ENCODE measurements around the gene APOBEC4.
"Not testable (repeated sequence)": the region's sequence is repeated elsewhere in the genome, so short reads cannot be mapped to it uniquely, and the experiment has no call there.

APOBEC4 gene

DNA sequence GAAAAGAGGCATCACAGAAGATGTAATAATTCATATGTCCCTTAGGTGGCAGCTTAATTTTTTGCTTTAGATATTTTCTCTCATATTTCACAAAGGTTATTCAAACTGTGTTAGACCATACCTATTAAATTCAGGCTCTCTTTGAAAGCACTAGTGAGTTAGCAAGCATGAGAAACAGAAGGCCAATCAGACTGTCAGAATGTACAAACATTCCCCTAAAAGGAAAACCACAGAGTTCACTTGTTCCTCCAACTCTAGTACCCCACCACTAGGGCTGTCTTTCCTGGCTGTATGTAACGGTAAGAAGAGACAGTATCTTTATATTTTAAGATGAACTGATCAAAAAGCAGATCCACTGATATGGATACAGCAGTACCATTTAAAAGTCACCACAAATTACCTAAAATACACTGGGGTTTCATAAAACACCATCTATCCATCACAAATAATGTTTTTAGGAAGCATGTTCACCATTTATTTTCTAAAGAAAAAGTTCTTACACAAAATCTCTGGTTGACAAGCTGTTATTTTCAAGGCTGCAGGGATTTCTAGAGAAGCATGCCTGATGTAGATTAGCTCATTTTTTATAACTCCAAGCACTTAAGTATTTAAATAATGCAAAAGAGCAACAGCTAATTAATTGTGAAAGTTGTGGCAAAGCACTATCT, 19.3 kb downstream of the APOBEC4 start:
- DNase-seq = peak; percentile 75

DNA sequence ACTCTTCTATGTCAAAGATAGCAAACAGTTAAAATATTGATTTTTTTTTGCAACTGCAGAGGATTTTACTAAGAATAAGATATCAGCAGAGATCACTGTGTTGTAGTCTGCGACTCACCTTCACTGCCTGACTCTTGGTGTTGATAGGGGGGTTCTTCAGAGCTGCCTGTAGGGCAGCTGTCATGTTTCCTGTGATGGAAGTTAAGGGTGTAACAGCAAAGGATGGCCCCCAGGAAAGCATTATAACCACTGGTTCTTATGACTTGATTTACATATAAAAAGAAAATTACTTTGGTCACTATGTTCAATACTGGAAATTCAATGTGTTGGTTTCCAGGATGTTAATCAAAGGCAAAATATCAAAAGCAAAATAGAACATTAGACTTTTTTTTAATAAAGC, 20.2 kb downstream of the APOBEC4 start:
- no peak for DNase-seq

DNA sequence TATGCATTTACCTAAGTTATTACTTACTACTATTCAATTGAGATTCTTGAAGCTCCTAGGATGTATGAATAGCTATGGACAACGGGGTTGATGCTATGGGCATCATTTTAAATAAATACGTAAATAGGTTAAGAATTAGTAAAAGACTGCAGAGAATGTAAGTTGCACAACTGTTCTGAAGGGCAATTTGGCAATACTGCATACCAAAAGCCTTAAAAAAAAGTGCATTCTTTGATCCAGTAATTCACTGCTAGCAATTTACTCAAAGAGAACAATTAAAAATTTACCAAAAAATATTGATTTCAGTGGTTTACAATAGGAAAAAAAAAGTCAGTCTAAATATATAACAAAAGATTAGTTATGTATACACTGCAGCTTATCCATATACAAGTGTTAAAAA, 21.0 kb downstream of the APOBEC4 start:
- no peak for DNase-seq

DNA sequence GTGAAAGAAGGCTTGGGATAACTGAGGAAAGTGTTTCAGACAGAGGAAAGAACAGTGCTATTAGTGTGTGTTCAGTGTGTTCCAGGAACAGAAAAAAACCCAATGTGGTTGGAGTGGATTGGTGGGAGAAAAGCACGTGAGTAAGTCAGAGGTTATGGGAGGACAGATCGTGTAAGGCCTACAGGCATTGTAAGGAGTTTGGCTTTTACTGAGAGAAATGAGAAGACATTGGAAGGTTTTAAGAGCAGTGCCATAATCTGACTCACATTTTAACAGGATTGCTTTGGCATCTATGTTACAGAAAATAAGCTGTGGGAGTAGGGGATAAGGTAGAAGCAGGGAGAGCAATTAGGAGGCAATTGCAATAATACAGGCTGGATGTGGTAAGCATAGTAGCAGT, 22.4 kb downstream of the APOBEC4 start:
- DNase-seq = no peak

DNA sequence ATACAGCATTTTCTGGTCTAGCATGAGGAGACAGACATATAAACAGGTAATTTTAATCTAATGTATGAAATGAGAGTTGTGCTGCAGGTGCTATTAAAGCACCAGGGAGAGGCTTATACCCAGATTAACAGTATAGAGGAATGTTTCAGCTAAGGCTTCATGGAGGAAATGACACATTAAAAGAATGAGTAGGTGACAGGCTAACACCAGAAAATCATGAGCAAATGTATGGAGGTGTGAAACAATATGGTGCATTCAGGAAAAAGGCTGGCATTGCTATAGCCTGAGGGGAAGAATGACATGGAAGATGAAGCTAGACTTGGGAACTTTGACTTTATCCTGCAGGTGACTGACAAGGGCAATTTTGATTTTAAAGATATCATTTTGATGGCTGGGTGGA, 24.6 kb downstream of the APOBEC4 start:
- DNase-seq = no peak

DNA sequence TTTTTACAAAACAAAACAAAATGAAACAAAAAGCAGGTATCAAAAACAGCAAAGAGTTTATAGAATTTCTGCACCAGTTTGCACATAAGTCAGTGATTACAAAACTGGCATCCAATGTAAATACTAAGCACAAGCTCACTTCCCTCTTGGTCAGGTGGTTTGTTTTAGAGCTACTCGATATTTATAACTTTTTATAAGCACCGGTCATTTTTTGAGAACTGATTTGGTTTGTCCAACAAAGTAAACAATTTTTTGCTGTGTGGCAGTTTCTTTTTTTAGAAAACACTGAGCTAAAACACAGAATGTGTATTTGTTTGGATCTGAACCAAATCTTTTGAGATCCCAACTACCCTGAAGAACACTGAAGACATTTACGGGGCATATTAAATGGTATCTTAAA, 26.9 kb downstream of the APOBEC4 start:
- not testable (repeated sequence) for DNase-seq

DNA sequence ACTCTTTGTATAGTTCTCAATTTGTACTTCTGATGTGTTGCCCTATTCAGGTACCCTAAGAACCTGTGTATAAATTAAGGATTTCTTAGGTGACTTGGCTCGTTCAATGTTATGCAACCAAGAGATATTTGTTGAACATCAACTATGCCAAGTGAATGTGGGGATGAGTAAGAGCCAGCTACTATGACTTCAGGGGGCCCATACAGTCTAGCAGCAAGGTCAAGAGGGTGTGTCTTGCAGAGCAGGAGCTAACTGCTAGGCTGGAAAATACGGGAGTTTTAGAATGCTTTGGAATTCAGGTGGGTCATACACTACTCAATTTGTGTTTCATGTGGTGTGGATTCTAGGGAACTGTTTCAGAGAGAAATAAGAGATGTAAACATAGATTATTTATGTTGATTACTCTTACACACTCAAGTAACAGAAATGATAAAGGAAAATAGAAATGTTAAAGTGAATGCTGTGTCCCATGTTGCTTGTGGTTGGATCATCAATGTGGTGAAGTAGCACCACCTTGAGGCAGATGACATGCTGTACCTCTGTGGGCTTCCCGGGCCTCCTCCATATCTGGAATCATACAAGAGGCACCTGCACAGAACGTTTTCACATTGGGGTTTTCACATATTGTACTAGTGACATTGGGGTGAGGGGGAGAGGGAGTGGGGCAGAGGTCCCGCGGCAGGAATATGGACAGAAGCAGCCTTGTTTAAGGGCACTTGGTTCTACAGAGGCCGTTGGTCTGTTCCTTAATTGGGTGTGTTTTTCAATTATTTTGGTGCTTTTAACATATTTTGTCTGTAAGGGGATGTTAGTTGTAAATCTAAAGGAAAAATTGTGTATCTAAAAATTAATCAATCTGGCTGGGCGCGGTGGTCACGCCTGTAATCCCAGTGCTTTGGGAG, 30.0 kb downstream of the APOBEC4 start:
- peak; percentile 83 for DNase-seq

DNA sequence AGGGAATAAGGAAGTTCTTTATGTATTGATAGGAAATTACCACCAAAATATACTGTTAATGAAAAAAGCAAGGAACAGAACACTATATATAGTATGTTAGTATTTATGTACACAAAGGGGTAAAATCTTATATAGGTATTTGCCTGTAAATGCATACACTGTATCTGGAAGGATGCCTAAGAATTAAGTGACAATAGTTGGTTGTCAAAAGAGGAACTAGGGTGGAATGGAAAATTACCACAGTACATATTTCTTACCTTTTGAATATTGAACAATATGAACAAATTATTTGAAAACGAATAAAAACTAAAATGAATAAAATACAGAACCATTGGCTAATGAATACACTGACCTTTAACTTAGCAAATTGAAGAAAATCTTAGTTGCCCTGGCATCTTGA, 31.1 kb downstream of the APOBEC4 start:
- DNase-seq = no peak

DNA sequence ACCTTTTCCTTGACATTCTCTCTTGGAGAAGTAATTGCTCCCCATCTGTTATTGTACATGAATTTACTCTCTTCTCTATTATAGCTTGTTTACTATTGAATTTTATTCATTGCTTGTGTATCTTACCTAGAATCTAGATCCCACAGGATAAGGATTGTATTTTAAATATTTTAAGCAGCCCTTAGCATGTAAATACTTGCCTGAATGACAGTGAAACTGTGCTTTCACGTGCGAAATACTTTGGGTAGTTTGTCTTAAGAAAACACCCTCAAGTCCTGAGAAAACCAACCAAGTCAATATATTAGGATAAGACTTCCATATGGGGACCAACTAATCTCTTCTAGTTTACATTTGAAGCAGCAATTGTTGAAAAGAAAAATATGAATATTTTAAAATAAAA, 32.8 kb downstream of the APOBEC4 start:
- no peak for DNase-seq

DNA sequence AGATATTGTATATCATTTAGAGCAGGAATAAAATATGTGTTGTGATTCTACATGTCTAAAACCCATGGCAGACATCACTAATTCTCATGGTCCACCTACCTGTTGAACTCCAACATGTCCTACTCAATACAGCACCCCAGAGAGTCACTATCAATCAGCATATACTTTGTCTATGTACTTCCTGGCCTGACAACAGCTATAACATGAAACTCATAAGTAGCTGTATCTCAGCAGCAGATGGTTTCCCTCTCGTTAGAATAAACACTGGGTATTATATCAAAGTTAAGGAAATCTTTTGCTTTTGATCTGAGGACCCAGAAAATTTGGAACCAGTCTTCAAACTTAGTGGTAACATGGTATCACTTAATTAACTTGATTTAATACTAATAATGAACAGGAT, 33.3 kb downstream of the APOBEC4 start:
- no peak for DNase-seq

DNA sequence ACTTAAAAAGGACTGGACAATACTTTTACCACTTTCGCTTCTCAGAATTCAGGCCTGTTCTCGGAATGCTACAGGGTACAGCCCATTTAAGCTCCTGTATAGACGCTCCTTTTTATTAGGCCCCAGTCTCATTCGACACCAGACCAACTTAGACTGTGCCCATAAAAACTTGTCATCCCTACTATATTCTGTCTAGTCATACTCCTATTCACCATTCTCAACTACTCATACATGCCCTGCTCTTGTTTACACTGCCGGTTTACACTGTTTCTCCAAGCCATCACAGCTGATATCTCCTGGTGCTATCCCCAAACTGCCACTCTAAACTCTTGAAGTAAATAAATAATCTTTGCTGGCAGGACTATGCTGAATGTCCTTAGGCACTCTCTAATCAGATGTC, 34.9 kb downstream of the APOBEC4 start:
- DNase-seq = not testable (repeated sequence)

DNA sequence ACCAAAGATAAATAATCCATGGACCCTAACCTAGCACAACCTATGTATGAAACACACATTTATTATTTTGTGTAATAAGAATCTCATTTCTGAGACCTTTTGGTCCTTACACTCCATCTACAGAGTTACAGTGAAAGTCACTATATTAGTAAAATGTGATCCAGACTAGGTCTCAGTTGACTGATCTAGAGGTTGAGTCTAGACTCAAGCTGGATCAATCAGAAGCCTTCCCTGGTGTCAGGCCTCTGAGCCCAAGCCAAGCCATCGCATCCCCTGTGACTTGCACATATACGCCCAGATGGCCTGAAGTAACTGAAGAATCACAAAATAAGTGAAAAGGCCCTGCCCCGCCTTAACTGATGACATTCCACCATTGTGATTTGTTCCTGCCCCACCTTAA, 40.1 kb downstream of the APOBEC4 start:
- DNase-seq = not testable (repeated sequence)

DNA sequence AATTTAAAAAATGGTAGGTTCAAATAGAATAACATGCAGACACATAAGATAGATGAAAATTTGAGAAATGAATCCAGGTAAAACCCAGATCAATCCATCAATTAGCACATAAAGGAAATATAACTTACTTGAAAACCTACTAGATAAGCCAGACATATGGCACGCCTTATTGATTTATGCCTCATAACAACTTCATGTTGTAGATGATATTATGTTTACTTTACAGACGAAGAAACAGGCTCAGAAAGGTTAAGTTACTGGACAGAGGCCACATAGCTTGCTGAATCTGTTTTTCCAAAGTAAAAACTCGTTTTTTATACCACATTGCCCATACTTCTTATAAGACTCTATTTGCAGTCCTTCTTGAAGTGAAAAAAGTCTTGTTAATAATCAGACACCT, 40.7 kb downstream of the APOBEC4 start:
- DNase-seq = no peak

DNA sequence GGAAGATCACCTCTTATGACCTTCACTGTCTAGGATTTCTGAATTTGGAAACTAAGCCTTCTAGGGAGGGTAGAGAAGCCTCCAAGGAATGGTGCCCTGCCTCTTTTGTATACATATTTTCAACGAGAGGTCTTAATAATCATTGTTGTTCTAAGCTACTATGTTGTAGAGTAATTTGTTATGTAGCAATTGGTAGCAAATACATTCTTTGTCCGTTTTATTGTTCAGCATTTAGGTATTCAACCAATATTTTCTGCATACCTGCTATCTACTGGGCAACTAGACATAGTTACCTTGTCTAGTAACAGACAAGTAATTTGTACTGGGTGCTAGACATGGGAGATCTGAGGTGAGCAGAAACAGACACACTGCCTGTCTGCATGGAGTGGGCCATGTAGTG, 42.1 kb downstream of the APOBEC4 start:
- no peak for DNase-seq

DNA sequence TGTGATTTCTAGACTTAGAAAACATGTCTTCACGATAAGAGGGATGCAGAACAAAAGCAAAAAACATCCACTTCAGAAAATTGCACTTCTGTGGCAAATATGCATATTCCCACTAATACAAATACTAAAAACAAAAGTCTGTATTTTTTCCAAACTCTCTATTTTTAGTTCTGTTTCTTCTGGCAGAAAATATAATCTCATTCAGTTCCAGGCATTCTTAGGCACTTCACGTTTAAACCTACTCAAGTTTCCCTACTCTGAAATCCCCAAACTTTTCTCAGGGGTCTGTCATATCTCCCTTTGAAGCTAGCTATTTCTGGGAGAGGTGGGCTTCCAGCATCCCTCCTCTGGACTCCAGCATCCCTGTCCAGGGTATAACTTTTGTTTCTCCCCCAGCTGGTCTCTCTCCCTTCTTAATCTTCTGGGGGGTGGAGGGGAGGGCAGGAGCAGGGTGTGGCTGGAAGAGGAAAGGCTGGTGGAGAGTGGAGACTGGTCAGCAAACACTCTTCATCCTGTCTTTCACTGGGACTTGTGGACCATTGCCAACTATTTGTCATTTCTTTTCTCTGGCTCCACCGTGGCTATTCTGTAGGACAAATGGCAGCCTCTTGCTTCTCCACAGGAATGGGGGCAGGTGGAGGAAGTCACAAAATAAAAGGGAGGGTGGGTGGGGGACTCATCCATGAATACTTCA, 43.2 kb downstream of the APOBEC4 start:
- peak; percentile 15 for DNase-seq

DNA sequence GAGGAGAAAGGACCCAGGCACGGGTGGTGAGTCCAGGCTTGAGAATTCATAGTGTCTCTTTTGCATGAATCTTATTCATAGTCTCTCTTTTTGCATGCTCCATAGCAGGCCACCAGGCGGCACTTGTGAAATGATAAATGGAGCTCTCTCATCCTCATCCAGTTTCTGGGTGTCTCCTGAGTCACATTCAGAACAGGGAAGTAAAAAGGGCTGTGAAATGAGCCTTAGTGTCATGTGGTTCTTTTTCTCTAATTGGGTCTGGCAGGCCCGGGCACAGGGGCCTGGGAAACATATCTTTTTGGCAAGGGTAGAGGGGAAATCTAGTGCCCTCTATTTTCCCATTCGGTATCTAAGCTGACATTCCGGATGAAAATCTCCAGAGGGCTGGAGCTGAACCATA, 43.8 kb downstream of the APOBEC4 start:
- DNase-seq = peak; percentile 33

DNA sequence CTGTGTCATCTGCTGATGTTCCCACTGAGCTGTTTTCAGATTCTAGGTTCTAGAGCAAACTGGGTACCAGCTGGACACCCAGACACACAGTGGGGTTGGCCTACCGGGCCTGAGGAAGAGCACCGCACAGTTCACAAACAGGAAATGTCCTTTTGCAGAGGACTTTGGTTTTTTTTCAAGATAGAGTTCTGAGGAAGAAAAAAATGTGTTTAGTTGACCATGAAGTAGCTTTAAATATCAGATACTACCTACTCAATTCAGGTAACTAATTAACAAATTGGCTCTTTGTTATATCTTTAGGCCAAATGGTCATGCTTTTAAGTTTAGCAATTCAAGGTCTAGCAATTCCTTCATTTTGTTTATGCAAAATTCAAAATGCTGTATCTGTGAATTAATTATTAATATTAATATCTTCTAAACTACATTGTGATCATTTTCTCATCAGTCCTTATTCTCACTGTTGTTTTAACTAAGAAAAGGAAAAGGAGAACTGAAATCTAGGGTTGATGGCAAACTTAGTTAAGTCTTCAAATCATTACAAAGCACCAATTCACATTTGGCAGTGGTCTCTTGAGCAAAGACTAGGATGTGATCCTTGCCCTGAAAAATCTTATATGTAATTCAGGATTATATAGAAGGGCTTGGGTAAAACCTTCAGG, 45.7 kb downstream of the APOBEC4 start:
- no peak for DNase-seq

DNA sequence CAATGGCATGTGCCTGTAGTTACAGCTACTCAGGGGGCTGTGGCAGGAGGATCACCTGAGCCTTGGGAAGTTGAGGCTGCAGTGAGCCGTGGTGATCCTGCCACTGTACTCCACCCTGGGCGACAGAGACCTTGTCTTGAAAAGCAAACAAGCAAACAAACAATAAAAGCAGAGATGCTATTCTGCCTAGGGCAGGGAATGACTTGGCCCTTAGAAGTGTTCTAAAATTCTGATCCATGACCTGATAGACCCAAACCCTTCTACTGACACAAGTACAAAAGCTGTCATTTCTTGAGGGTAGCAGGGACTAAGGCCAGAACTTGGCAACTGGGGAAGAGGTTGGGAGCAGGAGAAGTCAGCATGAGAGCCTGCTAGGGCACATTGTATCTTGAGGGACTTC, 47.2 kb downstream of the APOBEC4 start:
- no peak for DNase-seq

DNA sequence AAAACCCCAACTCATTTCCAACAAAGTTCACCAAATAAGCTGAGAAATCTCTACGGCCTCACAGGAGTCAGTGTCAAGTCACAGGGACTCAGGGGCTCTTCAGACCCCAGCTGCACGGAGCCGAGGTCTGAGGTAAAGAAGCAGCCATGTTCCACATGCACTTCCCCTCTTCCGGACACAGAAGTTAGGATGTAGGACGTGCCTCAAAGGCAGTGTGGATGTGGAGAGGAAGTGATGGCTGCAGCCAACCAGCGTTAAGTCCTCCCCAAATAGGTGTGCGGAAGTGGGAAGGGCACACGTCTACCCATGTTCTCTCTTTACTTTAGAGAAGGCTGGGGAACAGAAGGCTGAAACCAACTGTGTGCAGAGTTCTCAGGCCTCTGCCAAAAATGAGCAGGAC, 48.3 kb downstream of the APOBEC4 start:
- no peak for DNase-seq

DNA sequence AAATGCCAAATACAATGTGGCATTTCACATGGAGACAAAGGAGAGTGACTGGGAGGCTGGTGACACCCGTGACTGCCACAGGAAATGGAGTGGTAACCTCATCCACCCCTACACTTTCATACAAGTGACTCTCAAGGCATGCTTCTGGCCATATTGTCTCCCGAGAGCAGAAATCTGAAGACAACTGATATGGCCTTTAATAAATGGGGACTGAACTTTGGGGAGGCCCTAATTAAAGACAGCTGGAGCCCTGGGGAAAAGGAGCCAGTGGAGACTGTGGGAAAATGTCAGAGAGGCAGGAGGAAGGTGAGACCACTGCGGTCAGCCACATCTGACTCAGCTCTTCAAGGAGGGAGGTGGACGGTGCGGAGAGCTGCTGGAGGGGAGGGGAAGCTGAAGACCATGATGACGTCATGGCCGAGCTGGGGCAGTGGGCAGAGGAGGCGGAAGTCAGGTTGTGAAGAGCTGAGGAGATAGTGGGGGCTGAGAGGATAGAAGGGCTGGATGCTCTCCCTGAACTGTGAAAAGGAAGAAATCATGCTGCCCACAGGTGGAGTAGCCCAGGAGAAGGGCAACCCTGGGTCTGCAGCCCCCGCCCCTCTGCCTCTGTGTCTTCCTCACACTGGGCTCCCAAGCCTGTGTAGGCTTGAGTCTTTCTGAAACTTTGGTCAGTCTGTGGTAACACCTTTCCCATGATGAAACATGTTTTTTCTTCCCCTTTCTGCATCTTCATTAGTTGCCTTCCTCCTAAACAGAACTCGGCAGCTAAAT, 48.9 kb downstream of the APOBEC4 start:
- no peak for DNase-seq

DNA sequence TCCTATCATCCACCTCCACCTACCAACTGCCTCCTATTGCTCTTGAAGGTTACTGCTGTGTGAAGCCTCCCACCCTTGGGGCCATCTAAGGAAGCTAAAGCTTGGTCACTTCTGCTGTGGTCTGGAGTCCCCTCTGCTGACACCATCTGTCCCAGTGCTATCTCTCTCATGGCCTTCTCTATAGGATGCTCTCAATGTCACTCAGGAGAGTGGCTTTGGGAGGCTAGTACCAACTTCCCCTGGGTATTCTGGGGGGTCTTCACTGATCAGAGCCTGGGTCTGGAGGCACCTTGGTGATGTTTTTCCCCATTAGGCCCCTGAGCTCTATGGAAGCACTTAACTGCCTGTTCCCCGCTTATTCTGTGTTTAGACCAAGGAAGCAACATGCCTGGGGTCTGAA, 50.6 kb downstream of the APOBEC4 start:
- DNase-seq = no peak

DNA sequence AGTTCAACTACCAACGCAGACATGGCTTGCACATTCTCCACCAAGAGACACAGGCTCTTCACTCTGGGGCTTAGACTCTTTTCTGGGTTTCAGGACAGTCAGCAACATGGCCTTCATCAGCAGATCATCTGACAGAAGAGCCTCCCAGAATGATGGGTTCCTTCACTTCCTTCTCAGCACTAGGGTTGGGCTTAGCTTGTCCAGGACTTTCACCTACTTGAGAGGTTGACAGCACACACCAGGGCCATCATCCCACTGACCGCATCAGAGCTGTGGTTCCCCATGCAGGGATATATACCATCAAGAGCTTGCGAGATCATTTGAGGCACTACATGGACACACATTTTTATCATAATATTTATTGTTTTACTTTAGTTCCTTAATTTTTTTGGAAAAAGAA, 52.5 kb downstream of the APOBEC4 start:
- no peak for DNase-seq

DNA sequence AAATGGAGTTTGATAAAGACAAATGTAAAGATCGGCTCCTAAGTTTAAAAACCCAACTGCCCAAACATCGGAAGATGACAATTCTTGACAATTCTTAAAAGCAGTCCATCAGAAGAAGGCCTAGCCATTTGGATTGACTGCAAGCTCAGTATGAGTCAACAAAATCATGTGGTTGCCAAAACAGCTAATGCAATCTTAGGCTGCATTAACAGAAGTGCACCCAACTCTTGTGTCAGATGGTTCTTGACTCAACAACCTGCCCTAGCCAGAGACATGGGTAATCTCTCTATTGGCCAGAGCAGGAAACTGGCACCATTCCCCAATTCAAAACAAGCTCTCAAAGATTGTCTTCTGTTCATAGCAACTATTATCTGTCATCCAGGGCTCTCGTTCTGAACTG, 53.0 kb downstream of the APOBEC4 start:
- DNase-seq = no peak

Measured in eye (tissue), 1 donor.